Astrocyte of the spinal cord (primary cell): ENCODE results near the gene HM13.
"Not testable (repeated sequence)": the region's sequence is repeated elsewhere in the genome, so short reads cannot be mapped to it uniquely, and the experiment has no call there.

Experiments used
- DNase-seq: peaks from one replicate; pipeline ENCODE4 v3.0.0; 2011; ENCODE audit warnings: low read depth, low spot score
- H3K4me3 ChIP-seq: 2 replicates; pipeline ENCODE4 v1.5.1; 2011; ENCODE audit warnings: low read depth, mild to moderate bottlenecking, low read length, moderate library complexity
- CTCF ChIP-seq: IDR thresholded peaks from 2 replicates; pipeline ENCODE4 v1.5.1; 2012; ENCODE audit warnings: low read depth, mild to moderate bottlenecking, low read length, inconsistent platforms
- in situ Hi-C: cut with HindIII; loops from 2 replicates; pipeline ENCODE4 v1.10.0; 2017; ENCODE audit warnings: low sequenced_read_pairs

The HM13 gene

GRCh38 chr20:31570735-31571617, 56.7 kb downstream of the HM13 start:
- no peak overlapping the region for H3K4me3 ChIP-seq
- in situ Hi-C loops, result no loop called here
- DNase-seq, result peak; percentile 75
- TF ChIP-seq CTCF, result no peak

DNA sequence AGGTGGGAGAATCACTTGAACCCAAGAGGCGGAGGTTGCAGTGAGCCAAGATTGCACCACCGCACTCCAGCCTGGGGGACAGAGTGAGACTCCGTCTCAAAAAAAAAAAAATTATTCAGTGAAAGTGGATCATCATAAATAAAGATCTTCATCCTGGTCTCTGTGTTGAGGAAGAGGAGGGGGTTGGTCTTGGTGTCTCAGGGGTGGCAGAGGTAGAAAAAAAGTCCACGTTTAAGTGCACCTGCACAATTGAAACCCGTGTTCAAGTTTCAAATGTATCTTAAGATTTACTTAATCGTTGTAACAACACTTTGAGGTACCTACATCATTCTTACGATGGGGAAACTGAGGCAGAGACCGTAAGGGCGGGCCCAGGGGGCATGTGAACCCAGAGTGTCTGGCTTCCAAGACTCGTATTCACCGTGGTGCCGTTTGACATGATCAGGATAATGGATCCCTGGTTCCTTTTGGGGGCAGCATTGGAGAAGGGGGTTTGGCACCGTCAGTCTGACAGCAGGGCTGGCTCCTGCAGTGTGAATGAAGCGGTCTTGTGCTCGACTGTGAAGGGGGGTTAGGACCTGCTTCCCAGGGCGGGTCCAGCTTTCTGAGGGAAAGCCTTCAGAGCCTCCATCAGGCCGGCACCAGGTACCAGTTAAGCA, 57.9 kb downstream of the HM13 start:
- no peak for DNase-seq
- no peak for TF ChIP-seq CTCF
- in situ Hi-C loops, result no loop called here
- no peak overlapping the region for H3K4me3 ChIP-seq

- in situ Hi-C loops, result no loop called here
- peak; percentile 100 for DNase-seq
- TF ChIP-seq CTCF, result no peak
- peak overlapping the region; percentile 50 for H3K4me3 ChIP-seq
Observed at GRCh38 chr20:31572701-31573554, 58.7 kb downstream of the HM13 start.

DNA sequence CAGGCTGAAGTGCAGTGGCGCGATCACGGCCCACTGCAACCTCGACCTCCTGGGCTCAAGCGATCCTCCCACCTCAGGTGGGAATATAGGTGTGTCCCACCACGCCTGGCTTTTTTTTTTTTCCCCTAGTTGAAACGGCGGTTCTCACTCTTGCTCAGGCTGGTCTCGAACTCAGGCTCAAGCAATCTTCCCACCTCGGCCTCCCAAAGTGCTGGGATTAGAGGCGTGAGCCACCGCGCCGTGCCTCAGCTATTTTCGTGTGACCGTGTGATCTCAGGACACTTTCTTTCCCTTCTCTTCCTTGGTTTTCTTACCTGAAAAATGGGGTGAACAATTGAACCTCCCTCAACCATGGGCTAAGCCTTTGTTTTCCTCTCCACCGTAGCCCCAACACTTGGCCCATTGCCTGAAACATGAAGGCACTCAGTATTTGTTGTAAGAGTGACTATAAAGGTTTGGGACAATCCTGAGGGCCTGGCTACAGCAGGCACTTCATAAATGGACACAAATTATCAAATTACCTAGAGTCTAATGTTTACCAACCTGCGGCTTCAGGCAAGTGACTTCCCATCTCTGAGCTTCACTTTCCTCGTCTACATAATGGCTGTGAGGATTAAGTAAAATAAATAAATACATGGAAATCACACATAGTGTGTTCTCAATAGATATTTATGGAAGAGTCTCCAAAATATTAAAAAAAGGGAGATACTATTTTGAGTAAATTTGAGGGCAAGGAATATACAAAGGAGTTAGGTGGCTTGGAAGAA, 59.5 kb downstream of the HM13 start:
- in situ Hi-C loops, result no loop called here
- H3K4me3 ChIP-seq, result peak overlapping the region; percentile 50
- TF ChIP-seq CTCF, result no peak
- DNase-seq, result no peak

DNA sequence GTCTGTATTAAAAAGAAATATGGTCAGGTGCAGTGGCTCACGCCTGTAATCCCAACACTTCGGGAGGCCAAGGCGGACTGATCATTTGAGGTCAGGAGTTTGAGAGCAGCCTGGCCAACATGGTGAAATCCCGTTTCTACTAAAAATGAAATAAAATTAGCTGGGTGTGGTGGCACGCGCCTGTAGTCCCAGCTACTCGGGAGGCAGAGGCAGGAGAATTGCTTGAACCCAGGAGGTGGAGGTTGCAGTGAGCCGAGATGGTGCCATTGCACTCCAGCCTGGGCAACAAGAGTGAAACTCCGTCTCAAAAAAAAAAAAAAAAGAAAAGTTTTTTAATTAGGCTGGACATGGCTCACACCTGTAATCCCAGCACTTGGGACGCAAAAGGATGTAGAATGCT, 60.7 kb downstream of the HM13 start:
- in situ Hi-C loops, H3K4me3 ChIP-seq, DNase-seq: not testable (repeated sequence)

- no peak overlapping the region for H3K4me3 ChIP-seq
- in situ Hi-C loops, result no loop called here
- no peak for DNase-seq
- no peak for TF ChIP-seq CTCF
Observed at GRCh38 chr20:31576751-31577150, 62.5 kb downstream of the HM13 start.
